Skeletal muscle tissue (tissue), 4 donors: Measurements from ENCODE around the gene SPON2. TPM values are rescaled to one million over a fixed set of nuclear protein-coding genes. Genes with fewer than 3 reads are reported as not detected.
A peak's percentile ranks its signal among the peaks of the same experiment; 100 is the strongest.

ENCODE experiments used
- H3K27ac ChIP-seq: one replicate; pipeline ENCODE4 v1.7.0; 2013; ENCODE audit warnings: mild to moderate bottlenecking, low read depth, low read length, inconsistent platforms
- H3K27me3 ChIP-seq, 3 donors: one replicate each; pipeline ENCODE4 v1.7.0; 2013; ENCODE audit warnings: low read length in 3 of 3; ENCODE audit not compliant: control insufficient read depth in 3 of 3, insufficient read depth in 3 of 3
- H3K36me3 ChIP-seq, 3 donors: one replicate each; pipeline ENCODE4 v1.7.0; 2013; ENCODE audit warnings: low read length in 3 of 3; ENCODE audit not compliant: control insufficient read depth in 3 of 3, insufficient read depth in 3 of 3
- H3K4me1 ChIP-seq, 3 donors: one replicate each; pipeline ENCODE4 v1.7.0; 2013; ENCODE audit warnings: low read length in 3 of 3, mild to moderate bottlenecking in 3 of 3; ENCODE audit not compliant: control insufficient read depth in 3 of 3, insufficient read depth in 3 of 3
- H3K4me3 ChIP-seq, 3 donors: one replicate each; pipeline ENCODE4 v1.7.0; 2013; ENCODE audit warnings: low read length in 3 of 3
- H3K9ac ChIP-seq, 3 donors: one replicate each; pipeline ENCODE4 v1.7.0; 2013; ENCODE audit warnings: low read length in 3 of 3, mild to moderate bottlenecking in 3 of 3, moderate library complexity in 2 of 3, low read depth in 1 of 3
- H3K9me3 ChIP-seq, 3 donors: one replicate each; pipeline ENCODE4 v1.7.0; 2013; ENCODE audit warnings: low read length in 3 of 3; ENCODE audit not compliant: control insufficient read depth in 3 of 3
- total RNA-seq: library from RNA; depleted of rRNA; stranded (reverse); fragments of >200 nt; gene quantifications from one replicate; pipeline ENCODE4 v1.2.3, GENCODE V29; 2014
- donor health status: Osteomylitis.

Gene SPON2
- total RNA-seq, 1 donor from 2014 or later: 29.2 TPM

DNA sequence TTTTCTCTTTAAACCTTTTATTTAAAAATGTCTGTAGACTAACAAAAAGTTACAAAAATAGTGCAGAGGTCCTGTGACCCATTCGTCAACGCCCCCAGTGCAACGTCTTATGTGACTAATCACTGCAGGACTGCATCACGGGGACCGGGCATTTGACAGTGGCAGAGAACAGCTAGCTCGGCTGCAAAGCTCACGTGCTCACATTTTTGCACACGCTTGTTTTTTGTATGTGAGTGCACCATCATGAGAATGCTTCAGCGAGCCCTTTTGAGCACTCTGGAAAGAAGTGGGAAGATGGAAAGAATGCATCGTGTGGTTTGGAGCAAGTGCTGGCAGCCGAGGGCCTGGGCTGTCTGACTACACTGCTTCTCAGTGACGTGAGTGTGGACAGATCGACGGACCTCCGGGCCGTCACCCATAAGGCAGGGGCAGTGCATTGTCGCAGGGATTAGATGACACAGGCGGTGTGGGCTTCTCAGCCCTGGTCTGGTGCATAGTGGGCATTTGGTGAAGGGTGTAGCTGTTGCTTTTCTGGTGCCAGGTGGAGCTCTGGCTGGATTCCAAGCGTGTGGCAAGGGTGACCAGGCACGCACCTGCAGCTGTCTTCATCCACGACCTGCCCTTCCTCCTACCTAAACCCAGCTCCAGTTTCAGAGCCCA, 17.7 kb downstream of the SPON2 start:
- H3K27ac ChIP-seq: no peak overlapping the region
- H3K9ac ChIP-seq: no peak overlapping the region
- H3K4me3 ChIP-seq: peak overlapping the region in 1 of 3 donors; percentile 22
- H3K9me3 ChIP-seq: peaks cover 0 to 2% (median 2%) of the 10 kb centered on the region in 3 donors
- peaks cover 0 to 25% (median 8%) of the 10 kb centered on the region in 3 donors for H3K27me3 ChIP-seq
- H3K36me3 ChIP-seq: no peaks in the 10 kb centered on the region
- H3K4me1 ChIP-seq: peaks cover 7 to 13% (median 12%) of the 10 kb centered on the region in 3 donors

GRCh38 chr4:1154126-1154522, 18.3 kb downstream of the SPON2 start:
- Histone ChIP-seq H3K4me1 (peaks cover 7 to 13% (median 12%) of the 10 kb centered on the region in 3 donors), H3K27me3 (peaks cover 0 to 25% (median 8%) of the 10 kb centered on the region in 3 donors), H3K4me3 (no peak overlapping the region), H3K36me3 (no peaks in the 10 kb centered on the region), H3K27ac (no peak overlapping the region), H3K9ac (no peak overlapping the region), H3K9me3 (peaks cover 0 to 2% (median 2%) of the 10 kb centered on the region in 3 donors)

GRCh38 chr4:1153567-1154090, 18.8 kb downstream of the SPON2 start:
- peaks cover 7 to 13% (median 12%) of the 10 kb centered on the region in 3 donors for H3K4me1 ChIP-seq
- peaks cover 0 to 25% (median 10%) of the 10 kb centered on the region in 3 donors for H3K27me3 ChIP-seq
- H3K36me3 ChIP-seq: no peaks in the 10 kb centered on the region
- no peak overlapping the region for H3K9ac ChIP-seq
- H3K9me3 ChIP-seq: peaks cover 0 to 2% (median 2%) of the 10 kb centered on the region in 3 donors
- H3K4me3 ChIP-seq: no peak overlapping the region
- no peak overlapping the region for H3K27ac ChIP-seq

DNA sequence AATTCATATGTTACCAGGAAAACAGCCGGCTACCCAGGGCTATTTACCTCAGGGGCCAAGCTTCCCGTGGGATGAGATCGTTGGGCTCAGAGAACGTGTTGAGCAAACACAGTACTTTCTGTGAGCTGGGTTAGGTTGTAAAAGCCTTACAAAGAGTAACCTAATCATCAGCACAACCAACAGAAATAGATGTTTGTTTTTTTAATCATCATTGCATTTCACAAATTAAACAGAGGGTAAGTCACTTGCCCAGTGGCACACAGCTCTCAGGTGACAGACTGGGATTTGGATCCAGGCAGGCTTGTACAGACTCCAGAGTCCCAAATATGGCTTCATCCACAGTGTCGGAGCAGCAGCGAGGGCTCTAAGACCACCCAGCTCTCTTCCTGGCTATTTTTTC, 20.1 kb downstream of the SPON2 start:
- Histone ChIP-seq H3K4me3 (no peak overlapping the region), H3K9ac (no peak overlapping the region), H3K27me3 (peaks cover 0 to 25% (median 10%) of the 10 kb centered on the region in 3 donors), H3K4me1 (peaks cover 7 to 13% (median 12%) of the 10 kb centered on the region in 3 donors), H3K36me3 (no peaks in the 10 kb centered on the region), H3K27ac (no peak overlapping the region), H3K9me3 (no peaks in the 10 kb centered on the region)

DNA sequence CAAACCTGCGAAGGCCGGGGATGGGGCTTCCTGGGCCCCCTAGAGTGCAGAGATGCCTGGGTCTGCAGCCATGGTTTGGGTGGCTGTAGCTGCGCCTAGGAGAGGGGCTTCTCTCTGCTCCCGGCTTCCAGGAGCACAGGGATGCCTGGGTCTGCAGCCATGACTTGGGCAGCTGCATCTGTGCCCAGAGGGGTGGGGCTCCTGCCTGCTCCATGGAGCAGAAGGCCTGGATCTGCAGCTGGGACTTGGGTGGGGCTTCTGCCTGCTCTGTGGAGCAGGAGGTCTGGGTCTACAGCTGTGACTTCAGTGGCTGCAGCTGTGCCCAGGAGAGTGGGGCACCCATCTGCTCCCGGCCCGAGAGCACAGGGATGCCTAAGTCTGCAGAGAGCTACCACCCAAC, 20.8 kb downstream of the SPON2 start:
- Histone ChIP-seq H3K4me3 (no peak overlapping the region), H3K27me3 (peaks cover 0 to 25% (median 10%) of the 10 kb centered on the region in 3 donors), H3K4me1 (peaks cover 7 to 13% (median 12%) of the 10 kb centered on the region in 3 donors), H3K36me3 (no peaks in the 10 kb centered on the region), H3K9me3 (no peaks in the 10 kb centered on the region), H3K9ac (no peak overlapping the region), H3K27ac (no peak overlapping the region)

GRCh38 chr4:1150875-1151274, 21.5 kb downstream of the SPON2 start:
- Histone ChIP-seq H3K36me3 (no peaks in the 10 kb centered on the region), H3K9ac (no peak overlapping the region), H3K27ac (no peak overlapping the region), H3K9me3 (no peaks in the 10 kb centered on the region), H3K4me3 (no peak overlapping the region), H3K27me3 (peaks cover 0 to 25% (median 10%) of the 10 kb centered on the region in 3 donors), H3K4me1 (peaks cover 7 to 13% (median 12%) of the 10 kb centered on the region in 3 donors)

- no peak overlapping the region for H3K9ac ChIP-seq
- no peak overlapping the region for H3K4me3 ChIP-seq
- no peak overlapping the region for H3K27ac ChIP-seq
- H3K4me1 ChIP-seq: no peaks in the 10 kb centered on the region
- H3K36me3 ChIP-seq: no peaks in the 10 kb centered on the region
- no peaks in the 10 kb centered on the region for H3K9me3 ChIP-seq
- H3K27me3 ChIP-seq: peaks cover 0 to 5% (median 0%) of the 10 kb centered on the region in 3 donors
Measured at GRCh38 chr4:1139860-1140259, 32.5 kb downstream of the SPON2 start.

- no peaks in the 10 kb centered on the region for H3K36me3 ChIP-seq
- H3K9me3 ChIP-seq: no peaks in the 10 kb centered on the region
- H3K9ac ChIP-seq: no peak overlapping the region
- H3K27ac ChIP-seq: no peak overlapping the region
- no peaks in the 10 kb centered on the region for H3K4me1 ChIP-seq
- H3K27me3 ChIP-seq: no peaks in the 10 kb centered on the region
- no peak overlapping the region for H3K4me3 ChIP-seq
Measured at GRCh38 chr4:1137850-1138249, 34.5 kb downstream of the SPON2 start.

GRCh38 chr4:1137063-1137776, 35.2 kb downstream of the SPON2 start:
- no peaks in the 10 kb centered on the region for H3K4me1 ChIP-seq
- H3K4me3 ChIP-seq: no peak overlapping the region
- no peaks in the 10 kb centered on the region for H3K9me3 ChIP-seq
- H3K36me3 ChIP-seq: no peaks in the 10 kb centered on the region
- no peak overlapping the region for H3K27ac ChIP-seq
- H3K9ac ChIP-seq: no peak overlapping the region
- H3K27me3 ChIP-seq: no peaks in the 10 kb centered on the region

- H3K9me3 ChIP-seq: no peaks in the 10 kb centered on the region
- H3K4me1 ChIP-seq: no peaks in the 10 kb centered on the region
- no peak overlapping the region for H3K9ac ChIP-seq
- H3K36me3 ChIP-seq: no peaks in the 10 kb centered on the region
- H3K27ac ChIP-seq: no peak overlapping the region
- no peaks in the 10 kb centered on the region for H3K27me3 ChIP-seq
- no peak overlapping the region for H3K4me3 ChIP-seq
Measured at GRCh38 chr4:1136048-1136447, 36.3 kb downstream of the SPON2 start.
